Transverse colon (tissue), 3 donors: ENCODE results near the gene CDC20.
"Not testable (repeated sequence)": the region's sequence is repeated elsewhere in the genome, so short reads cannot be mapped to it uniquely, and the experiment has no call there.

ENCODE experiments used
- CTCF ChIP-seq, 5 experiments: fragments of 200-600 bp in 3 of 5; fragments of 450-650 bp in 2 of 5; sonication (generic) in 3 of 5; IDR thresholded peaks; 1 replicate in 2 of 5; 2 replicates in 3 of 5; pipeline ENCODE4 v1.5.1; 2016 to 2017; ENCODE audit warnings: antibody characterized with exemption in 5 of 5, inconsistent platforms in 3 of 5, mild to moderate bottlenecking in 2 of 5, moderate library complexity in 1 of 5
- EP300 ChIP-seq: sonication (generic); formaldehyde crosslinking; IDR thresholded peaks from one replicate; pipeline ENCODE4 v1.6.1; 2017; ENCODE audit warnings: antibody characterized with exemption, low read depth
- POLR2A ChIP-seq: fragments of 450-650 bp; IDR thresholded peaks from one replicate; pipeline ENCODE4 v1.6.1; 2016; ENCODE audit warnings: antibody characterized with exemption, mild to moderate bottlenecking, moderate library complexity

DNA sequence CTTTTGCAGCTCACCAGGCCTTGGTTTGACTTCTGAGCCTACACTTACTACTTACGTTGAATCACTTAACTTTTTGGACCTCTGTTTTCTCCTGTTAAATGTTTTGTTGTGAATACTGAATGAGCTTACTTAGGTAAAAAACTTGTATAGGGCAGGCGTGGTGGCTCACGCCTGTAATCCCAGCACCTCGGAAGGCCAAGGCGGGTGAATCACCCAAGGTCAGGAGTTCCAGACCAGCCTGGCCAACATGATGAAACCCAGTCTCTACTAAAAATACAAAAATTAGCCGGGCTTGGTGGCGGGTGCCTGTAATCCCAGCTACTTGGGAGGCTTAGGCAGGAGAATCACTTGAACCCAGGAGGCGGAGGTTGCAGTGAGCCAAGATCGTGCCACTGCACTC is 41.7 kb downstream of the CDC20 start:
- TF ChIP-seq CTCF (IDR thresholded peaks at IDR 0.05); POLR2A; EP300: not testable (repeated sequence)
